Smooth muscle cell (in vitro differentiated cells): ENCODE measurements around the gene KIRREL3. TPM values are rescaled to one million over a fixed set of nuclear protein-coding genes. Genes with fewer than 3 reads are reported as not detected.
"Not testable (repeated sequence)": the region's sequence is repeated elsewhere in the genome, so short reads cannot be mapped to it uniquely, and the experiment has no call there.

Source experiments
- DNase-seq: peaks from one replicate; lab custom pipeline; 2025; ENCODE audit not compliant: unreplicated experiment; lab: John Stamatoyannopoulos, UW
- H2AFZ ChIP-seq: fragments of 200-600 bp; sonication (generic); 2 replicates; pipeline ENCODE4 v1.6.0; 2016; ENCODE audit warnings: antibody characterized with exemption, low read depth, mild to moderate bottlenecking
- H3F3A ChIP-seq: fragments of 200-600 bp; sonication (generic); 2 replicates; pipeline ENCODE4 v1.6.0; 2017; ENCODE audit warnings: antibody characterized with exemption, low read depth
- H3K27ac ChIP-seq: fragments of 200-600 bp; sonication (generic); 2 replicates; pipeline ENCODE4 v1.5.1; 2016; ENCODE audit warnings: low read depth, mild to moderate bottlenecking
- H3K27me3 ChIP-seq: fragments of 200-600 bp; sonication (generic); 2 replicates; pipeline ENCODE4 v1.6.1; 2016; ENCODE audit warnings: low read depth, mild to moderate bottlenecking
- H3K36me3 ChIP-seq: fragments of 200-600 bp; sonication (generic); 2 replicates; pipeline ENCODE4 v1.5.1; 2016; ENCODE audit warnings: low read depth
- H3K4me1 ChIP-seq: fragments of 200-600 bp; sonication (generic); 2 replicates; pipeline ENCODE4 v1.5.1; 2016; ENCODE audit warnings: low read depth
- H3K4me2 ChIP-seq: fragments of 200-600 bp; sonication (generic); 2 replicates; pipeline ENCODE4 v1.6.0; 2016; ENCODE audit warnings: mild to moderate bottlenecking
- H3K4me3 ChIP-seq: fragments of 200-600 bp; sonication (generic); 2 replicates; pipeline ENCODE4 v1.5.1; 2016; ENCODE audit warnings: mild to moderate bottlenecking
- H3K79me2 ChIP-seq: fragments of 200-600 bp; sonication (generic); 2 replicates; pipeline ENCODE4 v1.6.0; 2016; ENCODE audit warnings: low read depth, mild to moderate bottlenecking
- H3K9ac ChIP-seq: fragments of 200-600 bp; sonication (generic); 2 replicates; pipeline ENCODE4 v1.6.0; 2016; ENCODE audit warnings: low read depth
- H3K9me3 ChIP-seq: fragments of 200-600 bp; sonication (generic); replicated peaks from 2 replicates; pipeline ENCODE4 v1.5.1; 2016; ENCODE audit warnings: low read depth
- H4K20me1 ChIP-seq: fragments of 200-600 bp; sonication (generic); 2 replicates; pipeline ENCODE4 v1.6.0; 2016; ENCODE audit warnings: low read depth
- WGBS: methylation state at CpG from one replicate; pipeline ENCODE4 v1.1.7; 2016; ENCODE audit warnings: low lambda C conversion rate; 5-methylcytosine and 5-hydroxymethylcytosine counted together
- polyA plus RNA-seq: library from polyadenylated mRNA; unstranded; fragments of >200 nt; fragmentation: Nextera tagmentation; extraction: Ambion mirVana; gene quantifications from 2 replicates; pipeline ENCODE4 v1.2.1, GENCODE V29; 2016
- total RNA-seq: library from RNA; depleted of rRNA; stranded (reverse); fragments of >200 nt; gene quantifications from 2 replicates; pipeline ENCODE4 v1.2.3, GENCODE V29; 2014
- TF ChIP-seq, protein P1 (sequence below): fragments of 200-600 bp; sonication (generic); IDR thresholded peaks from 2 replicates; pipeline ENCODE4 v1.5.1; 2017; ENCODE audit warnings: borderline replicate concordance, mild to moderate bottlenecking, antibody characterized with exemption; ENCODE audit not compliant: insufficient read depth, poor library complexity, severe bottlenecking

The KIRREL3 gene
- total and polyA plus RNA-seq, 2 experiments from 2014 or later: 1.2 TPM; not detected in 1

GRCh38 chr11:126394634-126395072, 605.9 kb downstream of the KIRREL3 start:
- not testable (repeated sequence) for H3K36me3 ChIP-seq, H2AFZ ChIP-seq, H3K4me2 ChIP-seq

GRCh38 chr11:126394036-126394435, 606.5 kb downstream of the KIRREL3 start:
- no peak for DNase-seq
- Histone ChIP-seq H3K9ac (no peak overlapping the region), H3K27ac (no peak overlapping the region), H4K20me1 (peaks cover 82% of the 10 kb centered on the region), H3K4me1 (no peaks in the 10 kb centered on the region), H3K27me3 (no peaks in the 10 kb centered on the region), H3K36me3 (no peaks in the 10 kb centered on the region), H3K79me2 (peaks cover 52% of the 10 kb centered on the region), H3K4me2 (no peak overlapping the region), H3F3A (no peaks in the 10 kb centered on the region), H3K9me3 (no peaks in the 10 kb centered on the region), H2AFZ (no peak overlapping the region), H3K4me3 (no peak overlapping the region)
- TF ChIP-seq, protein P1, sequence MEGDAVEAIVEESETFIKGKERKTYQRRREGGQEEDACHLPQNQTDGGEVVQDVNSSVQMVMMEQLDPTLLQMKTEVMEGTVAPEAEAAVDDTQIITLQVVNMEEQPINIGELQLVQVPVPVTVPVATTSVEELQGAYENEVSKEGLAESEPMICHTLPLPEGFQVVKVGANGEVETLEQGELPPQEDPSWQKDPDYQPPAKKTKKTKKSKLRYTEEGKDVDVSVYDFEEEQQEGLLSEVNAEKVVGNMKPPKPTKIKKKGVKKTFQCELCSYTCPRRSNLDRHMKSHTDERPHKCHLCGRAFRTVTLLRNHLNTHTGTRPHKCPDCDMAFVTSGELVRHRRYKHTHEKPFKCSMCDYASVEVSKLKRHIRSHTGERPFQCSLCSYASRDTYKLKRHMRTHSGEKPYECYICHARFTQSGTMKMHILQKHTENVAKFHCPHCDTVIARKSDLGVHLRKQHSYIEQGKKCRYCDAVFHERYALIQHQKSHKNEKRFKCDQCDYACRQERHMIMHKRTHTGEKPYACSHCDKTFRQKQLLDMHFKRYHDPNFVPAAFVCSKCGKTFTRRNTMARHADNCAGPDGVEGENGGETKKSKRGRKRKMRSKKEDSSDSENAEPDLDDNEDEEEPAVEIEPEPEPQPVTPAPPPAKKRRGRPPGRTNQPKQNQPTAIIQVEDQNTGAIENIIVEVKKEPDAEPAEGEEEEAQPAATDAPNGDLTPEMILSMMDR: no peak
- WGBS: 90% methylated on average over 3 of the region's 3 CpGs

More at GRCh38 chr11:126394634-126395072, 605.9 kb downstream of the KIRREL3 start:
- not testable (repeated sequence) for H3K27me3 ChIP-seq, H3F3A ChIP-seq, H3K9me3 ChIP-seq, H3K4me3 ChIP-seq, H3K9ac ChIP-seq, H3K4me1 ChIP-seq, DNase-seq, H3K27ac ChIP-seq
- Histone ChIP-seq H4K20me1 (peaks cover 78% of the 10 kb centered on the region), H3K79me2 (peaks cover 46% of the 10 kb centered on the region)
- 97% methylated on average over 7 of the region's 7 CpGs for WGBS

GRCh38 chr11:126393143-126393542, 607.4 kb downstream of the KIRREL3 start:
- H3K9me3 ChIP-seq: no peaks in the 10 kb centered on the region
- no peaks in the 10 kb centered on the region for H3F3A ChIP-seq
- H3K4me2 ChIP-seq: no peak overlapping the region
- peaks cover 84% of the 10 kb centered on the region for H4K20me1 ChIP-seq
- H3K27ac ChIP-seq: no peak overlapping the region
- TF ChIP-seq, protein P1: no peak
- H3K36me3 ChIP-seq: no peaks in the 10 kb centered on the region
- H2AFZ ChIP-seq: no peak overlapping the region
- DNase-seq: no peak
- no peaks in the 10 kb centered on the region for H3K4me1 ChIP-seq
- H3K9ac ChIP-seq: no peak overlapping the region
- H3K4me3 ChIP-seq: no peak overlapping the region
- H3K79me2 ChIP-seq: peaks cover 59% of the 10 kb centered on the region
- 96% methylated on average over 5 of the region's 5 CpGs for WGBS
- no peaks in the 10 kb centered on the region for H3K27me3 ChIP-seq

DNA sequence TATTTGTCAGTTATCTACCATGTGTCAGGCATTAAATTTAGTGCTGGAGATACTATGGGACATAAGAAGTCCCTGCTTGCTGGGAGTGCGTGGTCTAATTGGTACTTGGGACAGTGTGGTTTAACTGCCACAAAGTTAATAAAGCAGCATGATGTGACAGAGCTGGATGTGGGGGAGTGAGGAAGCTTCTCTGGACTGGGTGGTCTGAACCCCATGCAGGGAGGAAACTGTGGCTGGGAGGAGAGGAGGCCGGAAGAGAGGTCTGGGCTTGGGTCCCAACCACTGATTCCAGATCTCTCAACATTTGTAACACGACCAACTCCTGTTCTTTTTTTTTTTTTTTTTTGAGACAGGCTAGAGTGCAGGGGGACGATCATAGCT, 607.9 kb downstream of the KIRREL3 start:
- WGBS: 70% methylated on average over 4 of the region's 4 CpGs
- Histone ChIP-seq H3K4me1 (no peaks in the 10 kb centered on the region), H3K9me3 (no peaks in the 10 kb centered on the region), H3K4me2 (no peak overlapping the region), H3F3A (no peaks in the 10 kb centered on the region), H3K27ac (no peak overlapping the region), H4K20me1 (peaks cover 84% of the 10 kb centered on the region), H3K4me3 (no peak overlapping the region), H3K9ac (no peak overlapping the region), H2AFZ (no peak overlapping the region), H3K79me2 (peaks cover 62% of the 10 kb centered on the region), H3K27me3 (no peaks in the 10 kb centered on the region), H3K36me3 (no peaks in the 10 kb centered on the region)
- DNase-seq: no peak
- TF ChIP-seq, protein P1: no peak
